ENCODE measurements around the gene CRYBG2. TPM values are rescaled to one million over a fixed set of nuclear protein-coding genes. Genes with fewer than 3 reads are reported as not detected.

The CRYBG2 gene
- total and polyA plus RNA-seq, 2 of the 13 experiments (the other 11 are each of a cell fraction or from before 2014, with no cell fraction given) = 1.3 to 2.9 TPM

- TF ChIP-seq PRDM4 (CRISPR knock-in tag; IDR thresholded peaks at IDR 0.05; ENCODE audit: borderline replicate concordance) (no peak), NFRKB (IDR thresholded peaks at IDR 0.05) (no peak), BCLAF1 (IDR thresholded peaks at IDR 0.05) (no peak), BORCS8-MEF2B (CRISPR knock-in tag; IDR thresholded peaks at IDR 0.05) (0 out of 2 replicates have a peak, but pooled peaks have one; percentile 24), FOXP4 (CRISPR knock-in tag; IDR thresholded peaks at IDR 0.05) (peak; percentile 69; the same call in 1 of the 2 replicates), SOX6 (IDR thresholded peaks at IDR 0.05) (no peak), SOX6 (CRISPR knock-in tag; IDR thresholded peaks at IDR 0.05) (peak; percentile 92), ETV5 (CRISPR knock-in tag; IDR thresholded peaks at IDR 0.05; ENCODE audit: borderline replicate concordance) (peak; percentile 28; the same call in 1 of the 2 replicates), NRL (CRISPR knock-in tag; IDR thresholded peaks at IDR 0.05; ENCODE audit: borderline replicate concordance) (no peak), FIP1L1 (IDR thresholded peaks at IDR 0.05; ENCODE audit: borderline replicate concordance, insufficient read depth, low read depth, low read length) (no peak), CBX5 (CRISPR knock-in tag; IDR thresholded peaks at IDR 0.05; ENCODE audit: borderline replicate concordance) (peak; percentile 83), KMT2B (CRISPR knock-in tag; IDR thresholded peaks at IDR 0.05) (no peak)
- TF ChIP-seq, protein P1, sequence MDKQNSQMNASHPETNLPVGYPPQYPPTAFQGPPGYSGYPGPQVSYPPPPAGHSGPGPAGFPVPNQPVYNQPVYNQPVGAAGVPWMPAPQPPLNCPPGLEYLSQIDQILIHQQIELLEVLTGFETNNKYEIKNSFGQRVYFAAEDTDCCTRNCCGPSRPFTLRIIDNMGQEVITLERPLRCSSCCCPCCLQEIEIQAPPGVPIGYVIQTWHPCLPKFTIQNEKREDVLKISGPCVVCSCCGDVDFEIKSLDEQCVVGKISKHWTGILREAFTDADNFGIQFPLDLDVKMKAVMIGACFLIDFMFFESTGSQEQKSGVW (CRISPR knock-in tag; IDR thresholded peaks at IDR 0.05; ENCODE audit: borderline replicate concordance) = no peak
- TF ChIP-seq, protein P2, sequence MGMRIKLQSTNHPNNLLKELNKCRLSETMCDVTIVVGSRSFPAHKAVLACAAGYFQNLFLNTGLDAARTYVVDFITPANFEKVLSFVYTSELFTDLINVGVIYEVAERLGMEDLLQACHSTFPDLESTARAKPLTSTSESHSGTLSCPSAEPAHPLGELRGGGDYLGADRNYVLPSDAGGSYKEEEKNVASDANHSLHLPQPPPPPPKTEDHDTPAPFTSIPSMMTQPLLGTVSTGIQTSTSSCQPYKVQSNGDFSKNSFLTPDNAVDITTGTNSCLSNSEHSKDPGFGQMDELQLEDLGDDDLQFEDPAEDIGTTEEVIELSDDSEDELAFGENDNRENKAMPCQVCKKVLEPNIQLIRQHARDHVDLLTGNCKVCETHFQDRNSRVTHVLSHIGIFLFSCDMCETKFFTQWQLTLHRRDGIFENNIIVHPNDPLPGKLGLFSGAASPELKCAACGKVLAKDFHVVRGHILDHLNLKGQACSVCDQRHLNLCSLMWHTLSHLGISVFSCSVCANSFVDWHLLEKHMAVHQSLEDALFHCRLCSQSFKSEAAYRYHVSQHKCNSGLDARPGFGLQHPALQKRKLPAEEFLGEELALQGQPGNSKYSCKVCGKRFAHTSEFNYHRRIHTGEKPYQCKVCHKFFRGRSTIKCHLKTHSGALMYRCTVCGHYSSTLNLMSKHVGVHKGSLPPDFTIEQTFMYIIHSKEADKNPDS (CRISPR knock-in tag; IDR thresholded peaks at IDR 0.05) = no peak
- TF ChIP-seq, protein P3, sequence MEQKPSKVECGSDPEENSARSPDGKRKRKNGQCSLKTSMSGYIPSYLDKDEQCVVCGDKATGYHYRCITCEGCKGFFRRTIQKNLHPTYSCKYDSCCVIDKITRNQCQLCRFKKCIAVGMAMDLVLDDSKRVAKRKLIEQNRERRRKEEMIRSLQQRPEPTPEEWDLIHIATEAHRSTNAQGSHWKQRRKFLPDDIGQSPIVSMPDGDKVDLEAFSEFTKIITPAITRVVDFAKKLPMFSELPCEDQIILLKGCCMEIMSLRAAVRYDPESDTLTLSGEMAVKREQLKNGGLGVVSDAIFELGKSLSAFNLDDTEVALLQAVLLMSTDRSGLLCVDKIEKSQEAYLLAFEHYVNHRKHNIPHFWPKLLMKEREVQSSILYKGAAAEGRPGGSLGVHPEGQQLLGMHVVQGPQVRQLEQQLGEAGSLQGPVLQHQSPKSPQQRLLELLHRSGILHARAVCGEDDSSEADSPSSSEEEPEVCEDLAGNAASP (CRISPR knock-in tag; IDR thresholded peaks at IDR 0.05; ENCODE audit: borderline replicate concordance) = peak; percentile 83
- TF ChIP-seq, protein P4, sequence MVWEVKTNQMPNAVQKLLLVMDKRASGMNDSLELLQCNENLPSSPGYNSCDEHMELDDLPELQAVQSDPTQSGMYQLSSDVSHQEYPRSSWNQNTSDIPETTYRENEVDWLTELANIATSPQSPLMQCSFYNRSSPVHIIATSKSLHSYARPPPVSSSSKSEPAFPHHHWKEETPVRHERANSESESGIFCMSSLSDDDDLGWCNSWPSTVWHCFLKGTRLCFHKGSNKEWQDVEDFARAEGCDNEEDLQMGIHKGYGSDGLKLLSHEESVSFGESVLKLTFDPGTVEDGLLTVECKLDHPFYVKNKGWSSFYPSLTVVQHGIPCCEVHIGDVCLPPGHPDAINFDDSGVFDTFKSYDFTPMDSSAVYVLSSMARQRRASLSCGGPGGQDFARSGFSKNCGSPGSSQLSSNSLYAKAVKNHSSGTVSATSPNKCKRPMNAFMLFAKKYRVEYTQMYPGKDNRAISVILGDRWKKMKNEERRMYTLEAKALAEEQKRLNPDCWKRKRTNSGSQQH (CRISPR knock-in tag; IDR thresholded peaks at IDR 0.05; ENCODE audit: low read depth) = 0 out of 2 replicates have a peak, but pooled peaks have one; percentile 20
Observed at GRCh38 chr1:26387447-26387846, 33.5 kb upstream of the CRYBG2 start (continued).
